HG02970 (cell line): ENCODE data around the gene SLC16A11.
"Not testable (repeated sequence)": the region's sequence is repeated elsewhere in the genome, so short reads cannot be mapped to it uniquely, and the experiment has no call there.

Experiments
- ATAC-seq: cut with Tn5 transposase; IDR thresholded peaks from one replicate; pipeline ENCODE4 v1.9.1; 2021; ENCODE audit warnings: mild to moderate bottlenecking, moderate library complexity, moderate number of reproducible peaks; ENCODE audit not compliant: unreplicated experiment, low FRiP score

Gene SLC16A11

GRCh38 chr17:7043497-7044198, at the start of gene SLC16A11:
SLC16A11 (minus strand) TSS chr17:7044092; CDS start chr17:7043513, 579 bp downstream.
- no peak for ATAC-seq

DNA sequence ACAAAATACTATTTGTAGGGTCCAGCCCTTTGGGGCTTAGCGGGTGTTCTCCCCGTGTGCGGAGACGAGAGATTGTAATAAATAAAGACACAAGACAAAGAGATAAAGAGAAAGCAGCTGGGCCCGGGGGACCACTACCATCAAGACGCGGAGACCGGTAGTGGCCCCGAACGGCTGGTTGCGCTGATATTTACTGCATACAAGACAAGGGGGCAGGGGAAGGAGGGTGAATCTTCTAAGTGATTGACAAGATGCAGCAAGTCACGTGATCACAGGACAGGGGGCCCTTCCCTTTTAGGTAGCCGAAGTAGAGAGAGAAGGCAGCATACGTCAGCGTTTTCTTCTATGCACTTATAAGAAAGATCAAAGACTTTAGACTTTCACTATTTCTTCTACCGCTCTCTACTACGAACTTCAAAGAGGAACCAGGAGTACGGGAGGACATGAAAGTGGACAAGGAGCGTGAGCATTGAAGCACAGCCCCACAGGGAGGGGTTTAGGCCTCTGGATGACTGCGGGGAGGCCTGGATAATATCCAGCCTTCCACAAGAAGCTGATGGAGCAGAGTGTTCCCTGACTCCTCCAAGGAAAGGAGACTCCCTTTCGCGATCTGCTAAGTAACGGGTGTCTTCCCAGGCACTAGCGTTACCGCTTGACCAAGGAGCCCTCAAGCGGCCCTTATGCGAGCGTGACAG, 47.6 kb upstream of the SLC16A11 start:
- ATAC-seq, result not testable (repeated sequence)

GRCh38 chr17:7089570-7089969, 45.7 kb upstream of the SLC16A11 start:
- not testable (repeated sequence) for ATAC-seq

GRCh38 chr17:7088442-7088841, 44.5 kb upstream of the SLC16A11 start:
- ATAC-seq, result not testable (repeated sequence)

DNA sequence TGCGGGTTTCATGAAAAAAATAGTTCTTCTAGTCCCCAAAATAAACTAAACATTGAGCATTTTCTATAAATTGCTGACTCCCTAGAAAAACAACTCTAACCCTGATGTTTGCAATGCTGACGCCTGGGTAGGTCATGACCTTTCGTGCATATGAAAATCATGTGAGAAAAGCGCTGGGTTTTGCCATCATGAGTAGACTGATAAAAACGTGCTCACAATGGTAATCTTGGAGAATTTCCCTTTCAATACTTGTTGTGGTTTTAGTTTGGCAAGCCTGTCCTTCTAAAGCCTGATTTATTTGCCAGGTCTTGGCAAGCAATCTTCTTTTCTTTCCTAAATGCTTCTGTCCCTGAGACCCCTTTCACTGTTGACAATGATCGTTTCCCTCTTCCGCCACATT, 40.2 kb upstream of the SLC16A11 start:
- no peak for ATAC-seq

DNA sequence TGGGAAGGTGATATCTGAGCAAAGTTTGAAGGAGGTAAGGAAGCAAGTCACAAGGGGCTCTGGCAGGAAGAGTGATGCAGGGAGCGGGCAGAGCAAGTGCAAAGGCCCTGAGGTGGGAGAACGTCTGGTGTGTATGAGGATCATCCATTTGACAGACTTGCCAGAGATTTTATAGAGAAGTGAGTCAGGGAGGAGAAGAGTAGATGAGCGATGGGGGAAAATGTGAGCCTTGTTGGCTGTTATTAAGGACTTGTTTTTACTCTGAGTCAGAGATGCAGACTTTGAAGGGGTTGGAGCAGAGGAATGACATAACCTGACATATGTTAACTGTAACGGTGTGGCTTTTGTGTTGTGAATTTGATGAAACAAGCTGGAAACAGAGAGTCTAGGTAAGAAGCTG, 39.7 kb upstream of the SLC16A11 start:
- ATAC-seq, result no peak

- ATAC-seq, result no peak
Measured at GRCh38 chr17:7081341-7082062, 37.6 kb upstream of the SLC16A11 start.

- ATAC-seq, result no peak
Measured at GRCh38 chr17:7080456-7081041, 36.7 kb upstream of the SLC16A11 start.

GRCh38 chr17:7079581-7080455, 35.9 kb upstream of the SLC16A11 start, which contains the start of gene CLEC10A:
CLEC10A (minus strand) TSS chr17:7080251; CDS start chr17:7078812, 1,439 bp downstream.
- no peak for ATAC-seq

DNA sequence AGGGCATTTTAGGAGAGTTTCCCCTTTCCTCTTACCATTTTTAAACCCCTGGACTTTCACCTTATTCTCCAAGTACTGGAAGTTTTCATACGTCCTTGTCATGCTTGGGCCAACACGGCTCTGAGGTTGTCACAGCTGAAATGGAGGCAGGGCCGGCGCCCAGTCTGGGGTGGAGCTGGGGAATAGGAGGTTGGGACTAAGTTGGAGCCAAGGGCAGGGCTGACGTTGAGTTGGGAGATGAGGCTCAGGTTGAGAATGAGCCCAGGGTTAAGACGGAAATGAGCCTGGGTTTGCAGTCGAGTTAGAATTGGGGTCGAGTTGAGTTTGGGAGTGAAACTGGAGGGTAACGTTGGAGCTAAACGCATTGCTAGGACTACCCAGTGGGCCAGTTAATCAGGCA, 34.8 kb upstream of the SLC16A11 start:
- ATAC-seq, result no peak

DNA sequence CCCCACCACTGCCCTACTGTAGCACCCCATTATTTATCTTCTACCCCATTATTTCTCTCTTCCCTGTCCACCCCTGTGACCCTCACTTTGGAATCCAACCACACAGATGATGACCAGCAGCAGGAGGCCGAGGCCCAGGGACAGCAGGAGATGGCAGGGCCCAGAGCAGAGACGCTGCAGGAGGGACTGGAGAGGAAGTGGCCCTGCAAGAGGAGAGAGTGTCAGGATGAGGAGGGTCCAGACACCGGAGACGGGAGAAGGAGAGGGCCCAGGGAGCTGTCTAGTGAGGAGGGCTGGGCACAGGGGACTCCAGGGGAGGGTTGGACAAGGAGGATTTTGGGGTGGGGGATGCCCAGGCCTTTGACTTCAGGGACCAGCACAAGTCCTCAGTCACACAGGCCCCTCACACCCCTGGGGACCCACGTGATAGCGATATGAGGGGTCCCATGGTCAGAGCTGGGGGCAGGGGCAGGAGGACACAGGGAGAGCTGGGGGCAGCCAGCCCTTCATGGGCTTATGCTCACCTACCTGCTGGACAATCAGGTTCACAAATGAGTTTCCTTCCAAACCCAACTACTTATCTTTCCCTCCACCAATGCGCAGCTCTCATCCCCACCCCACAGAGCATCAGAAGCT, 34.1 kb upstream of the SLC16A11 start:
- no peak for ATAC-seq

DNA sequence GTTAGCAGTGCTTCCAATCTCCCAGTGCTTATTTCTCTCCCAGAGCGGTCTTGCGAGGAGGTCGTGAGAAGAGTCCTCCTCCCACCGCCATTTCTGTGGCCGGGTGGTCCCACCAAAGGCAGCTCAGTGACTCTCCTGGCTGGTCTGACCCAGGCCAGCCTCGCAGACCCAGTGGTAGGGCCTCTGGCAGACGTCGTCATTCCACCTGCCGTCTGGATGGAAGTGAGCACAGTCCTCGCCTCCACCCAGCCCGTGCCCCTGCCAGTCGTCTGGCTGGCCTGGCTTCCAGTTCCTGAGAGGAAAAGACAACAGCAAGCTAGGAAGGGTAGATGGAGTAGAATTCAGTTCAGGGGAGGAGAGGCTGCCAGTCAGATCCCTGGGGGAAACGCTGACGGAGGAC, 31.0 kb upstream of the SLC16A11 start:
- no peak for ATAC-seq

- ATAC-seq, result no peak
Measured at GRCh38 chr17:7072406-7072805, 28.5 kb upstream of the SLC16A11 start.

DNA sequence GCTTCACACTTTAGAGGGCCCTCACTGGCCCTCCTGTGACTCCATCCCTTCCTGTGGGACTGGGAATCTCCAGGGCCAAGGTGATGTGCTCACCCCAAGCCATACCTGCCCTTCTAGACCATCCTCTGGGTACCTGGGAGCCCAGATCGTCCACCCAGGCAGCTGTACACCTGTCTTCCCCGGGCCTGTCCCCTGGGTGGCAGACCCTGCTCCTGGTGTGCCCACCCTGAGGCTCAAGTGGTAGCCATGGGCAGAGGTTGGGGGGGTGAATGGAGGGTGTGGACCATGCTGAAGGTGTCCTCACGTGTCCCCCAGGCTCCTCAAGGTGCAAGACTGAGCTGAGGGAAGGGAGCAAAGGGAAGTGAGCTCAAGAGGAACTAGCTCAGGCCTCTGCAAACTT, 26.8 kb upstream of the SLC16A11 start:
- ATAC-seq, result no peak

DNA sequence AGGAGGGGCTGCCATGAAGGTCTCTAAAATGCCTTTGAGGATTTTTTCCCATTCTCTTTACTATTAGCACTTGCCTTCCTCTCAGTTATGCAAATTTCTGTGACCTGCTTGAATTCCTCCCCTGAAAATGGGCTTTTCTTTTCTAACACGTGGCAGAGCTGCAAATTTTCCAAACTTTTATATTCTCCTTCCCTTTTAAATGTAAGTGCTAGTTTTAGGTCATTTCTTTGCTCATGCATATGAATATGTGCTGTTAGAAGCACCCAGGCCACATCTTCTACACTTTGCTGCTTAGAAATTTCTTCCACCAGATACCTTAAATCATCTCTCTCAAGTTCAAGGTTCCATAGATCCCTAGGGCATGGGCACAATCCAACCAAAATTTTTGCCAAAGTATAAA, 24.4 kb upstream of the SLC16A11 start:
- ATAC-seq, result no peak

DNA sequence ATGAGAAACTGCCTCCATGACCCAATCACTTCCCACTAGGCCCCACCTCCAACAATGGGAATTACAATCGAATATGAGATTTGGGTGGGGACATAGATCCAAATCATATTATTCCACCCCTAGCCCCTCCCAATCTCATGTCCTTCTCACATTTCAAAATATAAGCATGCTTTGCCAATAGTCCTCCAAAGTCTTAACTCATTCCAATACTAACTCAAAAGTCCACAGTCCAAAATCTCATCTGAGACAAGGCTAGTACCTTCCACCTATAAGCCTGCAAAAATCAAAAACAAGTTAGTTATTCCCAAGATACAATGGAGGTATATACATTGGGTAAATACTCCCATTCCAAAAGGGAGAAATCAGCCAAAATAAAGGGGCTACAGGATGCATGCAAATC, 23.3 kb upstream of the SLC16A11 start:
- no peak for ATAC-seq

DNA sequence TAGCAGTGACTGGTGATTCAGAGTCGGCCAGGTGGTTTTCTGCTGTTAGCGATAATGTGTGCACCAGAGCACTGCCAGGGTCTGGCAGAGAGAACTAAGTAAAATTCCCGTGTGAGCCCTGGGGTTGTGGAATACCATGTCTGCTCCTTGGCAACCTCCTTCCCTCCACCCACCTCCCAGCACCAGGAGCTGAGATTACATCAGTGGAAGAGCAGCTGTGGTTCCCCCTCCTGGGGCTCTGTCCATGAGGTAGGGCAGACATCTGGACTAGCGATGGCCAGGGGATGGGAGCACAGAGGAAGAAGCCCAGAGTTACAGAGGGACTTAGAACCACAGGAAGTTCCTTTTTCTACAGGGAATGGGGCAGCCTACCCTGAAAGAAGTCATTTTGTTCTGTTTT, 20.4 kb upstream of the SLC16A11 start:
- ATAC-seq, result no peak

DNA sequence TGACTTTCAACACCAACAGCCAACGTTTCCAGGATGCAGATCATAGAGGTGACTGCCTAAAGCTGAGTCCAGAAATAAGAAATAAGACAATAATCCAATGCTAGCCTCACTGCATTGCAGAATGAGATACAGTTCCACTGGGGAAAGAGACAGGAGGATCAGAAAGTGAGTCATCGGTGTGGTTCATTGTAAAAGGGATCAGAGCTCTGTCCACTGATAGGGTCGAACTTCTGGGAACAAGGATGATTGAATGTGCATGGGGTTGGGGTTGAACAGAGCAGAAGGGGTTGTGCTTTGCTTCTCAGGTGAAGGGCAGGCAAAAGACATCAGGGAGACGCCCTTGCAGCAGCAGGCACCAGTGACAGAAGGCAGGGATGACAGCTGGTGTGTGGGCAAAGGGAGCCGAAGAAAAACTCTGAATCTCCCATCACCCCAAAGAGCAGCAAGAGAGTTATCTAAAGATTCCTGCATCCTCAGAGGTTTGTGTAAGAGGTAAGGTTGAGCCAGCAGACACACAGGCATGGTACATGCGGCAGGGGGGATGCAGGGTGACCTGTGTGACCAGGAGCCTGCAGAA, 19.7 kb upstream of the SLC16A11 start:
- ATAC-seq, result no peak
